ENCODE results near the gene CDS2.

CDS2 gene

GRCh38 chr20:5215672-5216304 is 89.0 kb downstream of the CDS2 start:
- no peak for DNase-seq

GRCh38 chr20:5216663-5217062 is 89.9 kb downstream of the CDS2 start:
- no peak for DNase-seq

- DNase-seq: no peak
Measured at GRCh38 chr20:5217616-5218015, 90.8 kb downstream of the CDS2 start.

GRCh38 chr20:5220321-5221060 is 93.7 kb downstream of the CDS2 start:
- DNase-seq: no peak

- DNase-seq: no peak
Measured at GRCh38 chr20:5221061-5221430, 94.2 kb downstream of the CDS2 start.

GRCh38 chr20:5222919-5223634 is 96.3 kb downstream of the CDS2 start:
- peak; percentile 17 for DNase-seq

GRCh38 chr20:5230544-5230943 is 103.7 kb downstream of the CDS2 start:
- no peak for DNase-seq

GRCh38 chr20:5234158-5234557 is 107.3 kb downstream of the CDS2 start:
- DNase-seq: no peak

GRCh38 chr20:5234978-5235377 is 108.2 kb downstream of the CDS2 start:
- DNase-seq: no peak
